ENCODE measurements around the gene VSTM2L. TPM values are rescaled to one million over a fixed set of nuclear protein-coding genes. Genes with fewer than 3 reads are reported as not detected.

VSTM2L gene
- total RNA-seq, 2 donors from 2014 or later = 5.3 to 7.0 TPM

DNA sequence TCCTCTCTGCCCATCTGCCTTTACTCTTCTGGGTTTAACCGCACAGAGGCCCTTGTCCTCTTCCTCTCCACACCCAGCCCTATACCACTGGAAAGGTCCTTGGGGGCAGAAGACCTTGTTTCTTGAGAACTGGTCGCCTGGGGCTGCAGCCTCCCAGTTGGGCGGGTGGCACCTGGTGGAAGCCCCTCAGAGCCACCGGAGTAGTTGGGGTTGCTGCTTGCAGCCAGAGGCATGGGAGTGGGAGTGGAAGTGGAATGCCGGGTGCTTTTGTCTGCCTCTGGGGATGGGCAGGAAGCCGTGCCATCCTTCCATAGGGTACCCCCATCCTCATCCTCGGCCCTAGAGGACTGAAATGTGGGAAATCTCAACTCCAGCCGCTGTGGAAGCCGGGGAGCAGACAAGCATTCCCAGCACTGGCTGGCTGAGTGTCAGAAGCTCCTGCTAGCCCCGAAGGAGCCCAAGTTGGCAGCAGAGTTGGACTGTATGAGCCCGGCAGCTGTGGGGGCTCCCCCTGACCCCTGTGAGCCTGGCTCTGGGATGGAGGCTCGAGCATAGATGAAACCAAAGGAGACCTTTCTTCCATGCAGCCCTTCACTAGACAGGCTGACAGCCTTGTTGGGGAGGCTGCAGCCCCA is 1.2 kb downstream of the VSTM2L start:
- intact Hi-C loops (cut with DNase I) = no loop called here
- TF ChIP-seq, protein P1, sequence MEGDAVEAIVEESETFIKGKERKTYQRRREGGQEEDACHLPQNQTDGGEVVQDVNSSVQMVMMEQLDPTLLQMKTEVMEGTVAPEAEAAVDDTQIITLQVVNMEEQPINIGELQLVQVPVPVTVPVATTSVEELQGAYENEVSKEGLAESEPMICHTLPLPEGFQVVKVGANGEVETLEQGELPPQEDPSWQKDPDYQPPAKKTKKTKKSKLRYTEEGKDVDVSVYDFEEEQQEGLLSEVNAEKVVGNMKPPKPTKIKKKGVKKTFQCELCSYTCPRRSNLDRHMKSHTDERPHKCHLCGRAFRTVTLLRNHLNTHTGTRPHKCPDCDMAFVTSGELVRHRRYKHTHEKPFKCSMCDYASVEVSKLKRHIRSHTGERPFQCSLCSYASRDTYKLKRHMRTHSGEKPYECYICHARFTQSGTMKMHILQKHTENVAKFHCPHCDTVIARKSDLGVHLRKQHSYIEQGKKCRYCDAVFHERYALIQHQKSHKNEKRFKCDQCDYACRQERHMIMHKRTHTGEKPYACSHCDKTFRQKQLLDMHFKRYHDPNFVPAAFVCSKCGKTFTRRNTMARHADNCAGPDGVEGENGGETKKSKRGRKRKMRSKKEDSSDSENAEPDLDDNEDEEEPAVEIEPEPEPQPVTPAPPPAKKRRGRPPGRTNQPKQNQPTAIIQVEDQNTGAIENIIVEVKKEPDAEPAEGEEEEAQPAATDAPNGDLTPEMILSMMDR (IDR thresholded peaks at IDR 0.05) = no peak
- no peak for TF ChIP-seq POLR2A (IDR thresholded peaks at IDR 0.05)
- no peak for DNase-seq
- WGBS, 2 donors = 71 to 76% methylated on average over 7 to 11 of the region's 12 CpGs
- Histone ChIP-seq H3K4me1 (peaks cover 13% of the 10 kb centered on the region), H3K27ac (no peak overlapping the region), H3K9me3 (no peaks in the 10 kb centered on the region), H3K4me3 (no peak overlapping the region), H3K36me3 (replicated peaks in 1 of 2; ENCODE audit: insufficient read depth in 1 of 2, low read depth in 2 of 2) (no peaks in the 10 kb centered on the region), H3K27me3 (peaks cover 0 to 9% of the 10 kb centered on the region in 2 donors)
- no peak for ATAC-seq

- Histone ChIP-seq H3K9me3 (no peaks in the 10 kb centered on the region), H3K27me3 (peaks cover 0 to 9% of the 10 kb centered on the region in 2 donors), H3K27ac (no peak overlapping the region), H3K36me3 (replicated peaks in 1 of 2; ENCODE audit: insufficient read depth in 1 of 2, low read depth in 2 of 2) (no peaks in the 10 kb centered on the region), H3K4me1 (peaks cover 13% of the 10 kb centered on the region), H3K4me3 (no peak overlapping the region)
- TF ChIP-seq POLR2A (IDR thresholded peaks at IDR 0.05) = no peak
- TF ChIP-seq, protein P1 (IDR thresholded peaks at IDR 0.05) = no peak
- DNase-seq (no peak), ATAC-seq (no peak)
- intact Hi-C loops (cut with DNase I) = no loop called here
- 65 to 78% methylated on average over 8 of the region's 8 CpGs for WGBS, 2 donors
Measured at GRCh38 chr20:37904845-37905373, 2.0 kb downstream of the VSTM2L start.

GRCh38 chr20:37905671-37906613 is 3.0 kb downstream of the VSTM2L start:
- ATAC-seq = no peak

GRCh38 chr20:37907330-37907676 is 4.4 kb downstream of the VSTM2L start:
- Histone ChIP-seq H3K36me3 (replicated peaks in 1 of 2; ENCODE audit: insufficient read depth in 1 of 2, low read depth in 2 of 2) (no peaks in the 10 kb centered on the region), H3K4me1 (peaks cover 11% of the 10 kb centered on the region), H3K9me3 (no peaks in the 10 kb centered on the region), H3K27ac (no peak overlapping the region), H3K4me3 (no peak overlapping the region), H3K27me3 (peaks cover 0 to 5% of the 10 kb centered on the region in 2 donors)
- intact Hi-C loops (cut with DNase I) = no loop called here
- DNase-seq (no peak), ATAC-seq (no peak)
- WGBS, 2 donors = 56 to 59% methylated on average over 2 to 3 of the region's 3 CpGs
- TF ChIP-seq POLR2A (IDR thresholded peaks at IDR 0.05) = no peak
- TF ChIP-seq, protein P1 (IDR thresholded peaks at IDR 0.05) = no peak

More at GRCh38 chr20:37905671-37906613, 3.0 kb downstream of the VSTM2L start:
- H3K36me3 ChIP-seq (replicated peaks in 1 of 2; ENCODE audit: insufficient read depth in 1 of 2, low read depth in 2 of 2) = no peaks in the 10 kb centered on the region
- 44 to 49% methylated on average over 12 to 16 of the region's 16 CpGs for WGBS, 2 donors
- peaks cover 13% of the 10 kb centered on the region for H3K4me1 ChIP-seq
- DNase-seq = no peak
- peaks cover 0 to 9% of the 10 kb centered on the region in 2 donors for H3K27me3 ChIP-seq
- intact Hi-C loops (cut with DNase I) = no loop called here
- no peak overlapping the region for H3K4me3 ChIP-seq
- H3K27ac ChIP-seq = no peak overlapping the region
- no peaks in the 10 kb centered on the region for H3K9me3 ChIP-seq
- no peak for TF ChIP-seq POLR2A (IDR thresholded peaks at IDR 0.05)
- TF ChIP-seq, protein P1 (IDR thresholded peaks at IDR 0.05) = no peak

Data from body of pancreas (tissue), 4 donors.